Endodermal cell (in vitro differentiated cells): ENCODE results near the gene PFDN2. TPM values are rescaled to one million over a fixed set of nuclear protein-coding genes. Genes with fewer than 3 reads are reported as not detected.
A peak's percentile ranks its signal among the peaks of the same experiment; 100 is the strongest.

Source experiments
- DNase-seq: peaks from one replicate; pipeline ENCODE4 v3.0.0-alpha.2; 2017
- H3K27ac ChIP-seq: 2 replicates; pipeline ENCODE4 v1.5.1; 2013; ENCODE audit warnings: mild to moderate bottlenecking, low read depth, low read length, moderate library complexity
- H3K27me3 ChIP-seq: 2 replicates; pipeline ENCODE4 v1.6.1; 2013; ENCODE audit warnings: mild to moderate bottlenecking, low read length, moderate library complexity; ENCODE audit not compliant: insufficient read depth, control insufficient read depth, poor library complexity, severe bottlenecking
- H3K36me3 ChIP-seq: 2 replicates; pipeline ENCODE4 v1.7.0; 2013; ENCODE audit warnings: mild to moderate bottlenecking, low read length, moderate library complexity; ENCODE audit not compliant: control insufficient read depth, insufficient read depth
- H3K4me1 ChIP-seq: one replicate; pipeline ENCODE4 v1.7.0; 2013; ENCODE audit warnings: low read length; ENCODE audit not compliant: control insufficient read depth, insufficient read depth
- H3K4me3 ChIP-seq: 2 replicates; pipeline ENCODE4 v1.5.1; 2013; ENCODE audit warnings: mild to moderate bottlenecking, low read length, moderate library complexity
- H3K9ac ChIP-seq: 2 replicates; pipeline ENCODE4 v1.6.1; 2013; ENCODE audit warnings: mild to moderate bottlenecking, low read length, moderate library complexity; ENCODE audit not compliant: poor library complexity, severe bottlenecking; ENCODE audit errors: extremely low read depth
- H3K9me3 ChIP-seq: 2 replicates; pipeline ENCODE4 v1.6.1; 2013; ENCODE audit warnings: mild to moderate bottlenecking, low read length, moderate library complexity; ENCODE audit not compliant: control insufficient read depth
- H3K27ac Mint-ChIP-seq: 2 replicates; pipeline ENCODE4 v1.8.0; 2020; ENCODE audit warnings: mixed read lengths
- H3K27me3 Mint-ChIP-seq: 2 replicates; pipeline ENCODE4 v1.8.0; 2021; ENCODE audit warnings: mild to moderate bottlenecking, mixed read lengths; ENCODE audit not compliant: insufficient read depth
- H3K36me3 Mint-ChIP-seq: 2 replicates; pipeline ENCODE4 v1.8.0; 2020; ENCODE audit warnings: low read depth, mixed read lengths
- H3K4me1 Mint-ChIP-seq: 2 replicates; pipeline ENCODE4 v1.8.0; 2020; ENCODE audit warnings: mixed read lengths
- H3K4me3 Mint-ChIP-seq: 2 replicates; pipeline ENCODE4 v1.8.0; 2020; ENCODE audit warnings: mild to moderate bottlenecking, moderate library complexity, mixed read lengths
- H3K9me3 Mint-ChIP-seq: 2 replicates; pipeline ENCODE4 v1.8.0; 2020; ENCODE audit warnings: mild to moderate bottlenecking, mixed read lengths
- CTCF ChIP-seq: fragments of 200-600 bp; sonication (generic); conservative IDR thresholded peaks from 2 replicates; pipeline ENCODE4 v1.5.0; 2021; ENCODE audit warnings: antibody characterized with exemption, mild to moderate bottlenecking
- WGBS, 2 experiments: methylation state at CpG; one replicate each; pipeline versions ENCODE4 v1.1.5 to v1.1.7; 2013; ENCODE audit warnings: missing lambda C conversion rate in 2 of 2, mixed read lengths in 1 of 2; ENCODE audit not compliant: insufficient coverage in 1 of 2, insufficient read length in 1 of 2; 5-methylcytosine and 5-hydroxymethylcytosine counted together
- total RNA-seq, 2 donors: library from RNA; stranded (reverse); fragmentation: NEBNext Ultra II Directional in 1 of 2; extraction: Animal tissue kit (Norgen Biotek cat#: 25700) in 1 of 2; gene quantifications; 2 replicates in 1 of 2; 3 replicates in 1 of 2; pipeline ENCODE4 v1.2.1, GENCODE V29; 2021

PFDN2 gene
- total RNA-seq, 2 donors from 2014 or later, result 62.9 to 95.7 TPM

DNA sequence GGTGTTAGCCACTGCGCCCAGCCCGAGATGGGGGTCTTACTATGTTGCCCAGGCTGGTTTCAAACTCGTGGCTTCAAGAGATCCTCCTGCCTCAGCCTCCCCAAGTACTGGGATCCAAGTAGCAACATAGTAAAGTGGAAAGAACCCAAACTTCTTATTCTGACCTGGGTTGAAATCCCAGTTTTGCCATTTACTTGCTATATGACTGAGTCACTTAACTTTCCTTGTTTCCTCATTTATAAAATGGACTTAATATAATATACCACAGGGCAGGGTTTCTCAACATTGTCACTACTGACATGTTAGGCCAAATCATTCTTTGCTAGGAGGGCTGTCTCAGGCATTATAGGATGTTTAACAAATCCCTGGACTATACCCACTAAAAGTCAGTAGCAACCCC, 6.7 kb downstream of the PFDN2 start:
- Mint-ChIP-seq H3K4me1 (peaks cover 5% of the 10 kb centered on the region), H3K27me3 (no peaks in the 10 kb centered on the region), H3K9me3 (no peaks in the 10 kb centered on the region), H3K27ac (no peak overlapping the region), H3K4me3 (no peak overlapping the region), H3K36me3 (peaks cover 10% of the 10 kb centered on the region)
- Histone ChIP-seq H3K9me3 (no peaks in the 10 kb centered on the region), H3K4me3 (no peak overlapping the region), H3K27ac (no peak overlapping the region), H3K27me3 (no peaks in the 10 kb centered on the region), H3K9ac (no peak overlapping the region), H3K4me1 (no peaks in the 10 kb centered on the region), H3K36me3 (peaks cover 13% of the 10 kb centered on the region)
- TF ChIP-seq CTCF, result no peak
- 99% methylated on average over 3 of the region's 3 CpGs; no CpG with 5 or more reads in 1 of the 2 experiments for WGBS, 2 experiments
- DNase-seq, result no peak

GRCh38 chr1:161106431-161106830, 11.4 kb downstream of the PFDN2 start:
- no peak overlapping the region for H3K4me3 Mint-ChIP-seq
- H3K4me1 ChIP-seq, result no peaks in the 10 kb centered on the region
- H3K4me1 Mint-ChIP-seq, result no peaks in the 10 kb centered on the region
- peaks cover 18% of the 10 kb centered on the region for H3K36me3 Mint-ChIP-seq
- no peak overlapping the region for H3K4me3 ChIP-seq
- H3K9me3 Mint-ChIP-seq, result no peaks in the 10 kb centered on the region
- no peak overlapping the region for H3K27ac Mint-ChIP-seq
- TF ChIP-seq CTCF, result no peak
- H3K9ac ChIP-seq, result no peak overlapping the region
- 80 to 96% methylated on average over 1 of the region's 1 CpG for WGBS, 2 experiments
- H3K27me3 Mint-ChIP-seq, result no peaks in the 10 kb centered on the region
- H3K27ac ChIP-seq, result no peak overlapping the region
- H3K36me3 ChIP-seq, result peaks cover 16% of the 10 kb centered on the region
- no peak for DNase-seq
- H3K9me3 ChIP-seq, result no peaks in the 10 kb centered on the region
- no peaks in the 10 kb centered on the region for H3K27me3 ChIP-seq

DNA sequence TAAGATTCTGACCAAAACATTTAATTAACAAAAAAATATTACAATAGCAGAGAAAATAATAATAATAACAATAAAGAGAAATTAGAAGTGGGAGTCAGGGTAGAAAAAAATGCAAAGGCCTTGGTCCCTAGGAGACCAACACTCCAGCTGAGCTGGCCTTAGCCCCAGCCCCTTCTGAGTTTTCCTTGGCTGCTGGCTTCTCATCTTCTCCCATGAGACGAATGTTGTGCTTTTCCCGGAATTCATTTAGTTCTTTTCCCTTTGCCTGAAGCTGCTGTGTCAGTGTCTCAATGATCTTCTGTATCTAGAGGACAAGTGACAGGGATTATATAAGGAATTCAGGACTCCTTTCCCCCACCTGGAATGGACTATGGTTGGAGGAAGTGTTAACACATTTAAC, 17.3 kb downstream of the PFDN2 start:
- Histone ChIP-seq H3K9me3 (no peaks in the 10 kb centered on the region), H3K27me3 (no peaks in the 10 kb centered on the region), H3K4me3 (no peak overlapping the region), H3K36me3 (peaks cover 24% of the 10 kb centered on the region), H3K4me1 (no peaks in the 10 kb centered on the region), H3K9ac (no peak overlapping the region), H3K27ac (no peak overlapping the region)
- WGBS, 2 experiments, result 86 to 100% methylated on average over 1 to 2 of the region's 2 CpGs
- Mint-ChIP-seq H3K36me3 (peaks cover 24% of the 10 kb centered on the region), H3K9me3 (no peaks in the 10 kb centered on the region), H3K27ac (no peak overlapping the region), H3K27me3 (peaks cover 4% of the 10 kb centered on the region), H3K4me1 (peaks cover 4% of the 10 kb centered on the region), H3K4me3 (no peak overlapping the region)
- TF ChIP-seq CTCF, result no peak
- DNase-seq, result peak; percentile 9
